Activated naive CD8-positive, alpha-beta T cell treated with anti-CD3 and anti-CD28 coated beads for 36 hours (primary cell): Measurements from ENCODE around the gene LZTR1. TPM values are rescaled to one million over a fixed set of nuclear protein-coding genes. Genes with fewer than 3 reads are reported as not detected.
A peak's percentile ranks its signal among the peaks of the same experiment; 100 is the strongest.

Experiments
- DNase-seq: peaks from one replicate; pipeline ENCODE4 v3.0.0; 2021
- H3K27ac Mint-ChIP-seq: one replicate; pipeline ENCODE4 v1.8.0; 2022; ENCODE audit warnings: mild to moderate bottlenecking, moderate library complexity, mixed read lengths
- H3K27me3 Mint-ChIP-seq: one replicate; pipeline ENCODE4 v1.8.0; 2022; ENCODE audit warnings: mild to moderate bottlenecking, mixed read lengths
- H3K36me3 Mint-ChIP-seq: one replicate; pipeline ENCODE4 v1.8.0; 2021; ENCODE audit warnings: mild to moderate bottlenecking, mixed read lengths
- H3K4me1 Mint-ChIP-seq: one replicate; pipeline ENCODE4 v1.8.0; 2021; ENCODE audit warnings: mixed read lengths
- H3K4me3 Mint-ChIP-seq: one replicate; pipeline ENCODE4 v1.8.0; 2022; ENCODE audit warnings: mild to moderate bottlenecking, moderate library complexity, mixed read lengths
- H3K9me3 Mint-ChIP-seq: one replicate; pipeline ENCODE4 v1.8.0; 2022; ENCODE audit warnings: mixed read lengths
- total RNA-seq, 2 experiments: library from RNA; stranded (reverse); gene quantifications; one replicate each; pipeline ENCODE4 v1.2.3, GENCODE V29; 2021

Gene LZTR1
- total RNA-seq, 2 experiments from 2014 or later, result 32.4 to 39.2 TPM

DNA sequence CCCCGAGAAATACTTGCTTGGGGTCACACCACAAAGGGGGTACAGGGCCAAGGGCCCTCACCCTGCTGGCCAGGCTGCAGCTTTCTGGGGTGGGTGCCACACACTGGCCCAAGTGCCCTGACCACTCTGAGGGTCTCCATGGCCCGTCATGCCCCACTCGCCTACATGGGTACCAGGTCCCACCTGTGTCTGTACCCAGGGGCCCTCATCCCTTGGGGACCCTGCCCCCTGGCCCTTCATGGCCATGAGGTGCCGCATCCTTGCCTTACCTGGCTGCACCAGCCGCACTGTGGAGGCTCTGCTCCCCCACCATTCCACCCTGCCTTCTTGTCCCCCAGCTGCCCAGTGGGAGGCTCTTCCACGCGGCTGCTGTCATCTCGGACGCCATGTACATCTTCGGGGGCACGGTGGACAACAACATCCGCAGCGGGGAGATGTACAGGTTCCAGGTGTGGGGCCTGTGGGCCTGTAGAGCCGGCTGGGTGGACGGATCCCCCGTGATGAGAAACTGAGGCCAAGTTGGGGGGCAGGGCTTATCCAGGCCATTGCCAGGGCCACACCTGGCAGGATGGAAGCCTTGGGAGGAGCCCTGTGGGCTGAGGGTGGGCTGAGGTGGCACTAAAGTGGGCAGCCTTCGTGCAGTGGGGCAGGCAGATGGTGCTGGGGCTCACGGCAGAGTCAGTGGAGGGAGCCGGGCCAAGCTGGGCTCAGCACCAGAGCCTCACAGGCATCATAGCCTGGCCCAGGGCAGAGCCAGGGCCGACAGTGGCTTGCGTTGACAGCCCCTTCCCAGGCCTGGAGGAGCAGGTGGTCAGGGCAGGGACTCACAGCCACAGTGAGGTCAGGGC lies 10.6 kb downstream of the LZTR1 start:
- Mint-ChIP-seq H3K4me3 (no peak overlapping the region), H3K27ac (no peak overlapping the region), H3K36me3 (peaks cover 1% of the 10 kb centered on the region), H3K27me3 (no peaks in the 10 kb centered on the region), H3K4me1 (peaks cover 6% of the 10 kb centered on the region), H3K9me3 (no peaks in the 10 kb centered on the region)
- no peak for DNase-seq

DNA sequence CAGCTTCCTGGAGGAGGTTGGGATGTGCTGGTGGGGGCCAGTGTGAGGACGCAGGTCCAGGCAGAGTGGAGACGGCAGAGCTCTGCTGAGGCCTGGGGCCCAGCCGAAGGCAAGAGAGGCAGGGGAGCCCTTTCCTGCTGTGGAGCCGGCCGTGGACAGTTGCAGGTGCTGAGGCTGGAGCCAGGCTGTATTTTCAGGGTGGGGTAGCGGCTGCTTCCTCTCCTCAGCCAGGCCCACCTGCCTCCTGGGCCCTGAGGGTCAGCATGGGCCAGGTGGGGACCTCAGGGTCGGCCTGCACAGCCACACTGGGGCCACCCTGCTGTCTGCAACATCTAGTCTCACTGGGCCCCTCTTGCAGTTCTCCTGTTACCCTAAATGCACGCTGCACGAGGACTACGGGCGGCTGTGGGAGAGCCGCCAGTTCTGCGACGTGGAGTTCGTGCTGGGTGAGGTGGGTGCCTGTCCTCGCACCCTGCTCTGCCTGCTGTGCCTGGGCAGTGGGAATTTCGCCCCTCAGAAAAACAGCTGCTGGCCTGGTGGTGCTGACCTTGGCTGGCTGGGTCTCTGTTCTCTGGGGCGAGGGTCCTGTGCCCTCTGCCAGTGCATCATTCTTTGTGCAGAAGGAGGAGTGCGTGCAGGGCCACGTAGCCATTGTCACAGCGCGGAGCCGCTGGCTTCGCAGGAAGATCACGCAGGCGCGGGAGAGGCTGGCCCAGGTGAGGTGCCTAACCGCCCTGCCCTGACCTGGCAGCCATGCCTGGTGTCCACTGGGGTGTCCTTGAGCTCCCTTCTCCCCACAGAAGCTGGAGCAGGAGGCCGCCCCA lies 11.4 kb downstream of the LZTR1 start:
- no peak for DNase-seq
- Mint-ChIP-seq H3K4me3 (no peak overlapping the region), H3K27me3 (no peaks in the 10 kb centered on the region), H3K27ac (no peak overlapping the region), H3K9me3 (no peaks in the 10 kb centered on the region), H3K36me3 (peaks cover 1% of the 10 kb centered on the region), H3K4me1 (peaks cover 9% of the 10 kb centered on the region)

DNA sequence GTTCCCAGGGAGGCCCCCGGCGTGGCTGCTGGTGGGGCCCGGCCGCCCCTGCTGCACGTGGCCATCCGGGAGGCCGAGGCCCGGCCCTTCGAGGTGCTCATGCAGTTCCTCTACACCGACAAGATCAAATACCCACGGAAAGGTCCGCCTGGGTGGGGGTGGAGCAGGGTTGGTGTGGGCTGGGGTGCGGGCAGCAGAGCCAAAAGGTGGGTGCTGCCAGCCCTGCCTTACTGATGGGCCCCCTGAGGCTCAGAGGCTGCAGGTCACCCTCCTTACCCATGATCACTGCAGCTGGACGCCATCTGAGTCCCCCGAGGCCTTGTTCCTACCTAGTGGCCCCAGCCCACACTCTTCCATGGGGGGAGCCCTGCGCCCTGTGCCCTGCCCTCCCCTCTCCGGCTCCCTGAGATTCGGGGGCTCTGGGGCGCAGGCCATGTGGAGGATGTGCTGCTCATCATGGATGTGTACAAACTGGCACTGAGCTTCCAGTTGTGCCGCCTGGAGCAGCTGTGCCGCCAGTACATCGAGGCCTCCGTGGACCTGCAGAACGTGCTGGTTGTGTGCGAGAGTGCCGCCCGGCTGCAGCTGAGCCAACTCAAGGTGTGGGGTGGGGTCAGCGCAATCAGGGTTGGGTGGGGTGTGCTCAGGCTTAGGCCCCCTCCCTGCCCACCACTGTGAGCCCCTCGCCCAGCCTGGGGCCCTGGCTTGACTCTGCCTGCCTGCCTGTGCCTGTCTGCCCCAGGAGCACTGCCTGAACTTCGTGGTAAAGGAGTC lies 12.2 kb downstream of the LZTR1 start:
- peaks cover 3% of the 10 kb centered on the region for H3K36me3 Mint-ChIP-seq
- DNase-seq, result no peak
- H3K27me3 Mint-ChIP-seq, result no peaks in the 10 kb centered on the region
- no peak overlapping the region for H3K27ac Mint-ChIP-seq
- no peaks in the 10 kb centered on the region for H3K9me3 Mint-ChIP-seq
- no peak overlapping the region for H3K4me3 Mint-ChIP-seq
- peaks cover 10% of the 10 kb centered on the region for H3K4me1 Mint-ChIP-seq

DNA sequence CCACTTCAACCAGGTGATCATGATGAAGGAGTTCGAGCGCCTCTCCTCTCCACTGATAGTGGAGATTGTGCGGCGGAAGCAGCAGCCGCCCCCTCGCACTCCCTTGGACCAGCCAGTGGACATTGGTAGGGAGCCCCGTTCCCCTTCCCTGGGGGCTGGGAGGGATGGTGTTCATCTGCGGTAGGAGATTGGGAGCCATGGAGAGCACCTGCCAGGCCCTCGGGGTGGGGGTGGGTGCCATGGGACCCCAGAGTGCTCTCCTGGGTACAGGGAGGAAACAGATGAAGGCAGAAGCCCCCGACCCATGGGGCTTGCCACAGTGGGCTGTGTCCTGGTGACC lies 12.8 kb downstream of the LZTR1 start:
- H3K36me3 Mint-ChIP-seq, result peaks cover 3% of the 10 kb centered on the region
- H3K27ac Mint-ChIP-seq, result no peak overlapping the region

DNA sequence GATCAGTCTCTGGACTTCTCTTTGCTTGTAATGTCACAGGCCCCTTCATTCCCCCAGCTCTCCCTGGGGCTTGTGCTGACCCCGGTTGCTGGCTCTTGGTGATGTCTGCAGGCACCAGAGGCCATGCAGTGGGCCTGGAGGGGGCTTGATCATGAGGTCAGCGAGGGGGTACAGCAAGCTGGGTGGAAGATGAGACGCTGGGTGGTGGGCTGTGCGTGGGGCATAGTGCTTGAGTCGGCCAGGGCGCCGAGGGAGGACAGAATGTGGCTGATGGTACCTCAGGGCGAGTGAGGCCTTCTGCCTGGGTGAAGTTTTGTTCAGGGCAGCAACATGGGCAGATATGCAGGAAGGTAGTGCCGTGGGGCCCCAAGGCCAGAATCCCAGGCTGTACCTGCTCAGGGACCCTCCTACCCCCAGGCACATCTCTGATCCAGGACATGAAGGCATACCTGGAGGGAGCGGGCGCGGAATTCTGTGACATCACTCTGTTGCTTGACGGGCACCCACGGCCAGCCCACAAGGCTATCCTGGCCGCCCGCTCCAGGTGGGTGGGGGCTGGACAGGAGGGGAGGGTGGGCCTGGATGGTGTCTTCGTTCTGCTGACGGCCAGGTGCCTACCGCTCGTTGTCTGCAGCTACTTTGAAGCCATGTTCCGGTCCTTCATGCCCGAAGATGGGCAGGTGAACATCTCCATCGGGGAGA lies 13.4 kb downstream of the LZTR1 start:
- H3K36me3 Mint-ChIP-seq, result peaks cover 6% of the 10 kb centered on the region

More for the DNA sequence above, 12.8 kb downstream of the LZTR1 start:
- Mint-ChIP-seq H3K27me3 (no peaks in the 10 kb centered on the region), H3K9me3 (no peaks in the 10 kb centered on the region), H3K4me1 (peaks cover 6% of the 10 kb centered on the region), H3K4me3 (no peak overlapping the region)
- no peak for DNase-seq

DNA sequence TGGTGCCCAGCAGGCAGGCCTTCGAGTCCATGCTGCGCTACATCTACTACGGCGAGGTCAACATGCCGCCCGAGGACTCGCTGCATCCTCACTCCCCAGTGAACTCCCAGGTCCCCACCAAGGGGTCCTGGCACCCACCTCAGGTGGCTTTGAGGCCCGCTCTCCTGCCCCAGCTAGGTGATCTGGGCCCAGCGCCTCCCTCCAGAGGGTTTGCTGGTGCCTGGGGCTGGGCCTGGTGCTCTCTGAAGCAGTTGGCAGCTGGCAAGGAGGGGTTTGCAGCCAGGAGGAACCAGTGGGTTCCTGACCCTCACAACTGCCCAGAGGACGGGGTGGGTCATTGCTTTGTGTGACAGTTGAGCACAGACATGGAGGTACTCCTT lies 13.9 kb downstream of the LZTR1 start:
- H3K27ac Mint-ChIP-seq, result no peak overlapping the region
- no peaks in the 10 kb centered on the region for H3K27me3 Mint-ChIP-seq
- no peak overlapping the region for H3K4me3 Mint-ChIP-seq
- no peaks in the 10 kb centered on the region for H3K9me3 Mint-ChIP-seq
- H3K4me1 Mint-ChIP-seq, result peaks cover 9% of the 10 kb centered on the region
- peaks cover 6% of the 10 kb centered on the region for H3K36me3 Mint-ChIP-seq
- DNase-seq, result no peak

More for the DNA sequence above, 13.4 kb downstream of the LZTR1 start:
- Mint-ChIP-seq H3K27me3 (no peaks in the 10 kb centered on the region), H3K4me3 (no peak overlapping the region), H3K27ac (no peak overlapping the region), H3K9me3 (no peaks in the 10 kb centered on the region), H3K4me1 (peaks cover 9% of the 10 kb centered on the region)
- DNase-seq, result no peak

DNA sequence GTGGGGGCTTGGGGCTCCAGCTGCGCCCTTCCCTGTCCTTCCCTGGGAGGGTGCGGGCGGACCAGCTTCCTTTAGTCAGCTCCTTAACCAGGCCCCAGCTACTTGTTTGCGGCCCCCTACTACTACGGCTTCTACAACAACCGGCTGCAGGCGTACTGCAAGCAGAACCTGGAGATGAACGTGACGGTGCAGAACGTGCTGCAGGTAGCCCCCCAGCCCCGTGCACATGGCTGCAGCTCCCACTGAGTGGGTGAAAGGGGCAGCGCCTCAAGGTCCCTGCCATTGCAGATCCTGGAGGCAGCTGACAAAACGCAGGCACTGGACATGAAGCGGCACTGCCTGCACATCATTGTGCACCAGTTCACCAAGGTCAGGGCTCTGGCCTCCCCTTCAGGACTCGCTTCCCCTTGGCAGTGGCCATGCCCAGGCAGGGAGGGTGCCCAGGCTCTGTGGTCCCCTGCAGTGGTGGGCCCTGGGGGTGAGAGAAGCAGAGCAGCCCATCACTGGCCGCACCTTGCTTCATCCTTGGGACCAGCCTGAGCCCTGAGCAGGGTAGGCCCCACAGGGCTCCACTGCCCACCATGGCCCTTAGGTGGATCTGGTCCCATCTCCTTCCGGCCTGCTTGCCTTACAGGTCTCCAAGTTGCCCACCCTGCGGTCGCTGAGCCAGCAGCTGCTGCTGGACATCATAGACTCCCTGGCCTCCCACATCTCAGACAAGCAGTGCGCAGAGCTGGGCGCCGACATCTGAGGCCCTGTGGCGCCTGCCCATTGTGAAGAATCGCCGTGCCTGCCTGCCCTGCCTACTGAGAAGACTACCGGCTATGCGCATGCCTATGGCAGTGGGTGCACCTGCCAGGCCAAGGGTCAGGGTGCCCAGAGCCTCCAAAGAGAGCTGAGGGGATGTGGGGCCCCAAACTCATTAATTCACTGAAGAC lies 14.8 kb downstream of the LZTR1 start:
- H3K4me1 Mint-ChIP-seq, result peaks cover 12% of the 10 kb centered on the region
- peaks cover 9% of the 10 kb centered on the region for H3K36me3 Mint-ChIP-seq
- H3K9me3 Mint-ChIP-seq, result no peaks in the 10 kb centered on the region
- H3K27me3 Mint-ChIP-seq, result no peaks in the 10 kb centered on the region
- DNase-seq, result no peak
- no peak overlapping the region for H3K4me3 Mint-ChIP-seq
- peak overlapping the region; percentile 19 for H3K27ac Mint-ChIP-seq

DNA sequence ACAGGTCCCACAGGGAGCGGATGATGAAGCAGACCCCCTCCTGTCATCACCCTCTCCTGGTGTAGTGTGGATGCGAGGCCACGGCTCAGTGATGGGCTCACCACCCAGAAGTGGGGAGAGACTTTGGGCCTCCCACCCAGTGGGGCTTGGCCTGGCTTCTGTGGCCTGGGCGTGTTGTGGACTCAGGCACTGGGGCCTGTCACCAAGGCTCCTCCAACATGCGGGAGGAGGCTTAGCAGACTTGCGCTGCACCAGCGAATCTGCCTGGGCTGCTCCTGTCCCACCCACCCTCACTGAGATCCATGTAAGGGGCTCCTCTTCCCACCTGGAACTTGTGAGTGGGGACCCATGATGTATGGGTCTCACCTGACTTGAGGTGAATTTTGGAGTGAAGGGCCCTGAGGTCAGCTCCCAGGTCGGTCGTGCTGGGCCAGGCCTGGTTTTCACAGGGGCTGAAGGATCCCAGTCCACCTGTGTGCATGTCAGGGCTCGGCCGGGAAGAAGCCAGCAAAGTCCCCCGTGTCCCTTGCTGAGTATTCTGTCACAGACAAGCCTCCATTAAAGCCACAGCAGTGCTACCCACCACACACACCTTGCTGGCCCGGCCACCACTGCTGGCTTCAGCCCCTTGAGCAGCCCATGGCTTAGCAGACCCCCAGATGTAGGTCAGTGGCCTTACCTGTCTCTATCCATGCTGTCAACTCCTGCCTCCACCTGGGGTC lies 15.6 kb downstream of the LZTR1 start:
- Mint-ChIP-seq H3K9me3 (no peaks in the 10 kb centered on the region), H3K4me1 (peaks cover 12% of the 10 kb centered on the region), H3K36me3 (peaks cover 9% of the 10 kb centered on the region), H3K27ac (peak overlapping the region; percentile 19), H3K4me3 (no peak overlapping the region), H3K27me3 (no peaks in the 10 kb centered on the region)
- no peak for DNase-seq

DNA sequence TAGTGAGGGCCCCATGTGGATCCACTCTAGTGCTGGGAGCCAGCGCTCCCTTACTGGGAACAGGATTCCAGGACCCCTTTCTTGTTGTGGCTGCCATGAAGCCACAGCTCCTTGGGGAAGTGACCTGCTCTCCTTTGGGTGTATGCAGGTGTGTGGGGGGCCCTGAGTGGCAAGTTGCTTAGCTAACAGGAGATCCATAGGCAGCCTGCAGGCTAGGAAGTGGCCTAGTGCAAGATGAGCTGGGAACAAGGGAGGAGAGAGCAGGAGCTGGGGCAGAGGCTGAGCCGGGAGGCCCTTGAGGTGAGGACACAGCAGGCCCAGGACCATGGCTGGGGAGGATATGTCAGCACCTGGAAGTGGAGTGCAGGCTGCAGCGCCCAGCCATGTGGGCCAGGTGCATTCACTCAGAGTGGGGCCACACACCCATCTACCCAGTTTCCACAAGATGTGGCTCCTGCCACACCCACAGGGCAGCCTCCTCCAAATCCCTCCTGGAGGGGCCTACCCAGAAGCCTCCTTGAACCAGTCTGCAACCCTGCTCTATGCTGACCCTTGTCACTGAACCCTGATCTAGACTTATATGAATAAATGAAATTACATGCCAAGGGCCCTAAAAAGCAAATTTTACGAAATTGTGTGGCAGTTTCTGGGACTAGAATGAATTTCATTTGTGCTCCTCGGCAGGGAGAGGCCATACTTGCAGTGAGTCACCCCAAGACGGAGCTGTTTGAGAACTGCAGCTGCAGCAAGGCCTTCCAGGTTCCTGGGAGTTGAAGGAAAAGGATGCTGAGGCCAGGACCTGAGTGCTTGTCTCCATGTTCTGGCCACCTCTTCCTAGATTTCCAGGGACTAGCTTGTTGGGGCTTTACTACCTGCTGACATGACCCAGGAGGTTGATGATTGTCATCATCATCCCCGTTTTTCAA lies 16.6 kb downstream of the LZTR1 start:
- Mint-ChIP-seq H3K9me3 (no peaks in the 10 kb centered on the region), H3K27me3 (no peaks in the 10 kb centered on the region), H3K27ac (peak overlapping the region; percentile 16), H3K4me1 (peaks cover 14% of the 10 kb centered on the region), H3K36me3 (peaks cover 9% of the 10 kb centered on the region), H3K4me3 (no peak overlapping the region)
- DNase-seq, result no peak

DNA sequence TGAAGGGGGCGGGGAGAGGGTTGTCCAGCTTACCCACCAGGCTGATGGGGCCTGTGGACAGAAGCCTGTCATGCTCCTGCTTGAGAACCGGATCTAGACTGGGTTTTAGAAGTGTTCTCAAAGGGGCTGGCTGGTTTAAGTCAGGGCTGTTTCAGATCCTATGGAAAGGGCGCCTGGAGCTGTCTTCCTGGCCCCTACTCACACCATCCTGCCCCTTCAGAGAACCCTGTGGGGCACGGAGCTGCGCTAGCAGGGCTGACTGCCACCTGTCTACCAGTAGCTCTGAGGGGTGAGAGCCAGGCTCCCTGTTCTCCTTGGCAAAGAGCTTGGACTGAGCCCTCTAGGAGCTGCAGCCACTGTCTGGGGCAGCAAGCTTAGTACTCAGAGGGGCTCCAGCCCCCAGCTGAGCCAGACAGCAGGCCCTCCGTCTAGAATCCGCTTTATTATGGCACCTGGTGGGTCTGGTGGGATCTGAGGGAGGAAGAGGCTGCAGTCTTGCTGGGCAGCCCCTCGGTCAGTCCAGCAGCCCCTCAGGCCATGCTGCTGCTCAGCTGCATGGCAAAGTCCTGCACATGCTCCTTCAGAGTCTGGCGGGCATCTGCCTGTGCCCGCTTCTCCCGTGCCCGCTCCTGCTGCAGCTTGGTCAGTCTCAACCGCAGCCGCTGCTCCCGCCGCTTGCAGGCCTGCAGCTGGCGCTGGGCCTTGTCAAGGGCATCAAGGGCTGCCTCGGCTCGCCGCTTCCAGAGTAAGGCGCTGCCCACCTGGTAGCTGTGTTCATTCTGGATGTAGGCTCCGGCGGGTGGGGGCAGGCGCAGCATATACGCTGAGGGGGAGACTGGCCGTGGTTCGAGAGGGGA lies 17.5 kb downstream of the LZTR1 start:
- Mint-ChIP-seq H3K36me3 (peaks cover 12% of the 10 kb centered on the region), H3K27ac (peak overlapping the region; percentile 99), H3K9me3 (no peaks in the 10 kb centered on the region), H3K4me3 (peak overlapping the region; percentile 95), H3K27me3 (no peaks in the 10 kb centered on the region), H3K4me1 (peaks cover 18% of the 10 kb centered on the region)
- no peak for DNase-seq

DNA sequence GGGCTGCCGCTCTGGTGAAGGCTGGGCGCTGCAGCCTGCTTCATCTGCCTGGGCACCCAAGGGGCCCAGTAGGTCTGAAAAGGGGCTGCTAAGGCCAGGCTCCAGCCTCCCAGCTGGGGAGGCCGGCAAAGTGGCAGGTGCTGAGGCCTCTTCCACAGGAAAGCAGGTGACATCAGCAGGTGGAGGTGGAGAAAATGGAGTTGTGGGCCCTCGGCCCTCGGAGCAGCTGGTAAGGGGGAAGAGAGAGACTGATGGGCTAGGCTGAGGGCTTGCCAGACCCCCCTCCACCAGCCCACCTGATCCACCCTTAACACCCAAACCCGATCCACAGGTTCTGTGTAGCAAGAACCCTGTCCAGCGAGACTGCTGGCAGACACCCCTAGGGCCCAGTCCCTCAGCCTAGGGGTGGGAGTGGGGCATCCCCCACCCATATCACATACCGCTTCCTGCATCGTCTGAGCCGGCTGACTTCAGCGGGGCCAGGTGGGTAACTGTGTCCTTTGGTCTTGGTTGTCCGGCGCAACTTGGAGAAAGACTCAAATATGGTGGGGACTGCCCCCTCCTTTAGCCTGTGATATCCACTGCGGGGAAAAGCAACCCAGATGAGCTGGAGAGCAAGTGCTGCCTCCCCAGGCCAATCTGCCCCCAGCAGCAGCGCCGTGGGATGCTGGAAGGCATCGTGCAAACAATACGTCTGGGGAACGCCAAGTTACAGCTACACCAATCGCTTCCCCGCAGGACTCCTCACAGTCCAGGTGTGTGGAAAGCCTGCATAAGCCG lies 18.3 kb downstream of the LZTR1 start:
- DNase-seq, result no peak
- H3K27me3 Mint-ChIP-seq, result no peaks in the 10 kb centered on the region
- peak overlapping the region; percentile 95 for H3K4me3 Mint-ChIP-seq
- peaks cover 18% of the 10 kb centered on the region for H3K4me1 Mint-ChIP-seq
- H3K36me3 Mint-ChIP-seq, result peaks cover 11% of the 10 kb centered on the region
- no peaks in the 10 kb centered on the region for H3K9me3 Mint-ChIP-seq
- peak overlapping the region; percentile 99 for H3K27ac Mint-ChIP-seq
